ENCODE results near the gene AARS2. TPM values are rescaled to one million over a fixed set of nuclear protein-coding genes. Genes with fewer than 3 reads are reported as not detected.

Gene AARS2
- total and polyA plus RNA-seq, 9 of the 15 experiments (the other 6 are each of a cell fraction or from before 2014, with no cell fraction given) = 0.97 to 34.0 (median 18.3) TPM

DNA sequence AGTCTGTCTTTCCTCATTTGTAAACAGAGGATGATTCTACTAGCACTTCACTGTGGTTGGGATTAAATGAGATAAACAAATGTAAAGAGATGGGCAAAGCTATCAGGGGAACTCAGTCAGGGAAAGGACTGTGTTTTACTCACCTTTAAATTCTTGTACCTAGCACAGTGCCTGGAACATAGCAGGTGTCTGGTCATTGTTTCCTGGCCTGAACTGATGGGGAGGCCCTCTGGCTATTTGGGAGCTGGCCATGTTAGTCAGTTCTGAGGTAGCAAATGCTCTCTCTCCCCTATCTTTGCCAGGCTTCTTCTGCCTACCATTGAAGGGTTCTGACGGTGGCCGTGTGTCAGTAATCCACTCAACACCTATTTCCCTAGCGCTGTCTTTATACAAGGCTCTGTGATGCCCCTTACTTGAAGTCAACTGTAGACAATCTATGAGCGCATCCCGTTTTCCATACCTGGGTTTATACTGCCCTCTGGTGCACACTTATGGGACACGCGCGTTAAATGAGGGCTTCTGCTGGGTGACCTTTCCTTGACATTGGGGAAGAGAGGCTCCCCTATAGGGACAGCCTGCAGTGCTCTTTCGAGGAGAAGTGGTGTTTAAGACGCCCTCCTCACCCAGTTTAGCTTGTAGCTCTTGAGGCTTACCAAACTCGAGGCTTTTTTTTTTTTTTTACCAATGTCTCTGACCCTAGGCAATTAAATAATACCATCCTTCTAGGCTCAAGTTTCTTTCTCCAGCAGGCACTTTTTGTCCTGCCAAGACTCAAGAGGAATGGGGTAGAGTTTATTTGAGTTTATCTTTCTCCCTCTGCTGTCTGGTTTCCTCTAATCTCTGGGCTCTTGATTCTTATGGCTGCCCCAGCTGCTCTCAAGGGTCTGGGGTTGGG is 25.3 kb upstream of the AARS2 start:
- ATAC-seq = peak; percentile 91
- 0% methylated on average over 11 of the region's 11 CpGs for WGBS (ENCODE audit: insufficient coverage, low coverage, missing lambda C conversion rate)
- Histone ChIP-seq H3K4me3 (no peak overlapping the region), H3K79me2 (ENCODE audit: control insufficient read depth, insufficient read depth, low read length) (no peaks in the 10 kb centered on the region), H3K9me1 (ENCODE audit: control insufficient read depth, insufficient read depth, low read length) (no peaks in the 10 kb centered on the region), H3K36me3 (ENCODE audit: control insufficient read depth, insufficient read depth, low read length) (no peaks in the 10 kb centered on the region), H3K27me3 (ENCODE audit: control insufficient read depth in 2 of 2, insufficient read depth in 2 of 2, low read length in 2 of 2) (peaks cover 25 to 37% of the 10 kb centered on the region in 2 experiments), H4K20me1 (replicated peaks; ENCODE audit: control insufficient read depth, insufficient read depth, low read length) (no peaks in the 10 kb centered on the region), H2AFZ (ENCODE audit: low read depth, low read length) (no peak overlapping the region), H3K27ac (ENCODE audit: extremely low read depth, low read depth, low read length) (no peak overlapping the region), H3K9ac (ENCODE audit: insufficient read depth in 1 of 2, low read depth in 2 of 2, low read length in 2 of 2) (no peak overlapping the region), H3K4me1 (replicated peaks in 1 of 2; ENCODE audit: control insufficient read depth in 2 of 2, insufficient read depth in 2 of 2, low read length in 2 of 2) (peaks cover 5 to 11% of the 10 kb centered on the region in 2 experiments; a peak in 3 of 5 replicates), H3K4me2 (ENCODE audit: insufficient read depth, low read length) (no peak overlapping the region), H3K9me3 (replicated peaks; ENCODE audit: control insufficient read depth, insufficient read depth, low read depth, low read length) (no peaks in the 10 kb centered on the region)
- FAIRE-seq = peak; percentile 92
- peak; percentile 78 to 86 (median 80) for DNase-seq (ENCODE audit: extremely low read depth in 1 of 4, low spot score in 3 of 4)
- ChIA-PET CTCF (ENCODE audit: low intra/inter-chr PET ratio) (interaction anchor here (0.6 to 3.4 kb wide), 13 partner anchors 26 to 1694 kb away, joined by 3 to 61 read pairs (median 5); partner anchors contain the start of genes NFKBIE and TMEM151B), POLR2A (interaction anchor here (0.6 to 1.3 kb wide), 5 partner anchors 13 to 112 kb away, joined by 3 to 4 read pairs (median 3); no protein-coding TSS in a partner anchor)
- no TSS peak for BruUV-seq (replicated peaks)
- intact Hi-C loops (cut with micrococcal nuclease) = loop anchor here (1.0 to 10.0 kb wide), 3 partner anchors 70 to 244 kb away; no protein-coding TSS in a partner anchor
- in situ Hi-C loops (cut with MboI) = no loop called here
- TF ChIP-seq NEUROD1 (IDR thresholded peaks at IDR 0.05; ENCODE audit: borderline replicate concordance, low read depth, low read length, partially characterized antibody) = peak; percentile 56
- TF ChIP-seq, protein P1, sequence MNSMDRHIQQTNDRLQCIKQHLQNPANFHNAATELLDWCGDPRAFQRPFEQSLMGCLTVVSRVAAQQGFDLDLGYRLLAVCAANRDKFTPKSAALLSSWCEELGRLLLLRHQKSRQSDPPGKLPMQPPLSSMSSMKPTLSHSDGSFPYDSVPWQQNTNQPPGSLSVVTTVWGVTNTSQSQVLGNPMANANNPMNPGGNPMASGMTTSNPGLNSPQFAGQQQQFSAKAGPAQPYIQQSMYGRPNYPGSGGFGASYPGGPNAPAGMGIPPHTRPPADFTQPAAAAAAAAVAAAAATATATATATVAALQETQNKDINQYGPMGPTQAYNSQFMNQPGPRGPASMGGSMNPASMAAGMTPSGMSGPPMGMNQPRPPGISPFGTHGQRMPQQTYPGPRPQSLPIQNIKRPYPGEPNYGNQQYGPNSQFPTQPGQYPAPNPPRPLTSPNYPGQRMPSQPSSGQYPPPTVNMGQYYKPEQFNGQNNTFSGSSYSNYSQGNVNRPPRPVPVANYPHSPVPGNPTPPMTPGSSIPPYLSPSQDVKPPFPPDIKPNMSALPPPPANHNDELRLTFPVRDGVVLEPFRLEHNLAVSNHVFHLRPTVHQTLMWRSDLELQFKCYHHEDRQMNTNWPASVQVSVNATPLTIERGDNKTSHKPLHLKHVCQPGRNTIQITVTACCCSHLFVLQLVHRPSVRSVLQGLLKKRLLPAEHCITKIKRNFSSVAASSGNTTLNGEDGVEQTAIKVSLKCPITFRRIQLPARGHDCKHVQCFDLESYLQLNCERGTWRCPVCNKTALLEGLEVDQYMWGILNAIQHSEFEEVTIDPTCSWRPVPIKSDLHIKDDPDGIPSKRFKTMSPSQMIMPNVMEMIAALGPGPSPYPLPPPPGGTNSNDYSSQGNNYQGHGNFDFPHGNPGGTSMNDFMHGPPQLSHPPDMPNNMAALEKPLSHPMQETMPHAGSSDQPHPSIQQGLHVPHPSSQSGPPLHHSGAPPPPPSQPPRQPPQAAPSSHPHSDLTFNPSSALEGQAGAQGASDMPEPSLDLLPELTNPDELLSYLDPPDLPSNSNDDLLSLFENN (IDR thresholded peaks at IDR 0.05; ENCODE audit: low read depth in 2 of 2, low read length in 2 of 2) = peak in 1 of 2 experiments; percentile 47; a peak in 1 of 4 replicates
- TF ChIP-seq SAP30 (IDR thresholded peaks at IDR 0.05; ENCODE audit: borderline replicate concordance, insufficient read depth, low read depth, low read length, poor library complexity, severe bottlenecking) = no peak
- TF ChIP-seq, protein P2, sequence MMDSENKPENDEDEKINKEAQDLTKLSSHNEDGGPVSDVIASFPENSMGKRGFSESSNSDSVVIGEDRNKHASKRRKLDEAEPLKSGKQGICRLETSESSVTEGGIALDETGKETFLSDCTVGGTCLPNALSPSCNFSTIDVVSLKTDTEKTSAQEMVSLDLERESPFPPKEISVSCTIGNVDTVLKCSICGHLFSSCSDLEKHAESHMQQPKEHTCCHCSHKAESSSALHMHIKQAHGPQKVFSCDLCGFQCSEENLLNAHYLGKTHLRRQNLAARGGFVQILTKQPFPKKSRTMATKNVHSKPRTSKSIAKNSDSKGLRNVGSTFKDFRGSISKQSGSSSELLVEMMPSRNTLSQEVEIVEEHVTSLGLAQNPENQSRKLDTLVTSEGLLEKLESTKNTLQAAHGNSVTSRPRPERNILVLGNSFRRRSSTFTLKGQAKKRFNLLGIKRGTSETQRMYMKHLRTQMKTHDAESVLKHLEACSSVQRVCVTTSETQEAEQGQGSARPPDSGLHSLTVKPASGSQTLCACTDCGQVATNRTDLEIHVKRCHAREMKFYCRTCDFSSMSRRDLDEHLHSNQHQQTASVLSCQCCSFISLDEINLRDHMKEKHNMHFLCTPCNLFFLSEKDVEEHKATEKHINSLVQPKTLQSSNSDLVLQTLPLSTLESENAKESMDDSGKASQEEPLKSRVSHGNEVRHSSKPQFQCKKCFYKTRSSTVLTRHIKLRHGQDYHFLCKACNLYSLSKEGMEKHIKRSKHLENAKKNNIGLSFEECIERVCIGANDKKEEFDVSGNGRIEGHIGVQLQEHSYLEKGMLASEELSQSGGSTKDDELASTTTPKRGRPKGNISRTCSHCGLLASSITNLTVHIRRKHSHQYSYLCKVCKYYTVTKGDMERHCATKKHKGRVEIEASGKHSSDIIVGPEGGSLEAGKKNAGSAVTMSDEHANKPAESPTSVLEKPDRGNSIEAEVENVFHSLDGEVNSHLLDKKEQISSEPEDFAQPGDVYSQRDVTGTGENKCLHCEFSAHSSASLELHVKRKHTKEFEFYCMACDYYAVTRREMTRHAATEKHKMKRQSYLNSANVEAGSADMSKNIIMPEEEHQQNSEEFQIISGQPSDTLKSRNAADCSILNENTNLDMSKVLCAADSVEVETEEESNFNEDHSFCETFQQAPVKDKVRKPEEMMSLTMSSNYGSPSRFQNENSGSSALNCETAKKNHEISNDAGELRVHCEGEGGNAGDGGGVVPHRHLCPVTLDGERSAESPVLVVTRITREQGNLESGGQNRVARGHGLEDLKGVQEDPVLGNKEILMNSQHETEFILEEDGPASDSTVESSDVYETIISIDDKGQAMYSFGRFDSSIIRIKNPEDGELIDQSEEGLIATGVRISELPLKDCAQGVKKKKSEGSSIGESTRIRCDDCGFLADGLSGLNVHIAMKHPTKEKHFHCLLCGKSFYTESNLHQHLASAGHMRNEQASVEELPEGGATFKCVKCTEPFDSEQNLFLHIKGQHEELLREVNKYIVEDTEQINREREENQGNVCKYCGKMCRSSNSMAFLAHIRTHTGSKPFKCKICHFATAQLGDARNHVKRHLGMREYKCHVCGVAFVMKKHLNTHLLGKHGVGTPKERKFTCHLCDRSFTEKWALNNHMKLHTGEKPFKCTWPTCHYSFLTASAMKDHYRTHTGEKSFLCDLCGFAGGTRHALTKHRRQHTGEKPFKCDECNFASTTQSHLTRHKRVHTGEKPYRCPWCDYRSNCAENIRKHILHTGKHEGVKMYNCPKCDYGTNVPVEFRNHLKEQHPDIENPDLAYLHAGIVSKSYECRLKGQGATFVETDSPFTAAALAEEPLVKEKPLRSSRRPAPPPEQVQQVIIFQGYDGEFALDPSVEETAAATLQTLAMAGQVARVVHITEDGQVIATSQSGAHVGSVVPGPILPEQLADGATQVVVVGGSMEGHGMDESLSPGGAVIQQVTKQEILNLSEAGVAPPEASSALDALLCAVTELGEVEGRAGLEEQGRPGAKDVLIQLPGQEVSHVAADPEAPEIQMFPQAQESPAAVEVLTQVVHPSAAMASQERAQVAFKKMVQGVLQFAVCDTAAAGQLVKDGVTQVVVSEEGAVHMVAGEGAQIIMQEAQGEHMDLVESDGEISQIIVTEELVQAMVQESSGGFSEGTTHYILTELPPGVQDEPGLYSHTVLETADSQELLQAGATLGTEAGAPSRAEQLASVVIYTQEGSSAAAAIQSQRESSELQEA (IDR thresholded peaks at IDR 0.05; ENCODE audit: low read depth) = no peak
- TF ChIP-seq RB1 (IDR thresholded peaks at IDR 0.05; ENCODE audit: low read depth) = peak; percentile 62; the same call in 1 of the 2 replicates
- peak; percentile 73 for TF ChIP-seq CTBP1 (IDR thresholded peaks at IDR 0.05; ENCODE audit: borderline replicate concordance)
- TF ChIP-seq STAG1 (CRISPR knock-in tag; IDR thresholded peaks at IDR 0.05; ENCODE audit: borderline replicate concordance) = peak; percentile 93
